Uterus (tissue), 2 donors: ENCODE measurements around the gene MLLT11.

Experiments used
- POLR2A ChIP-seq, 2 donors: fragments of 450-650 bp; IDR thresholded peaks; one replicate each; pipeline ENCODE4 v1.6.1; 2016; ENCODE audit warnings: antibody characterized with exemption in 2 of 2, mild to moderate bottlenecking in 1 of 2, moderate library complexity in 1 of 2
- TF ChIP-seq, protein P1 (sequence below), 4 experiments: fragments of 200-600 bp in 2 of 4; fragments of 450-650 bp in 2 of 4; sonication (generic) in 2 of 4; IDR thresholded peaks; one replicate each; pipeline ENCODE4 v1.5.1; 2016 to 2019; ENCODE audit warnings: antibody characterized with exemption in 4 of 4, mild to moderate bottlenecking in 2 of 4, moderate library complexity in 1 of 4

DNA sequence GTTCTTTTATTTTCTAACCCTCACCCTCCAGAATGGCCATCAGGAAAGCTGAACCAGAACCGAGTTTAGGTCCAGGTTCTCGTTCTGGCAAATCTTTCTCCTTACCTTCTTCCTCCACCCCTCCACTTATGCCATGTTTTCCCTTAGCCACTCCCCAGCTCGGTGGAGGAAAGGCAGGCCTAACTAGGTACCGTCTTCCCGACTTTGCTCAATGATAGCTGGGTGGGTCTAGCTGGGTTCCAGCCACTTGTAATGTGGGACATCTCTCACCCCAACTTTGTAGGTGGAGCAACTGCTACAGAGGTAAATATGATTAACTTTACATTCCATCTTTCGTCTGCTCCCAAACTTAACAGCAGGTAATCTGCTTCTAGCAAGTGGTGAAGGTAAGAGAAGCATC lies 23.2 kb upstream of the MLLT11 start:
- TF ChIP-seq POLR2A (IDR thresholded peaks at IDR 0.05), result no peak
- TF ChIP-seq, protein P1, sequence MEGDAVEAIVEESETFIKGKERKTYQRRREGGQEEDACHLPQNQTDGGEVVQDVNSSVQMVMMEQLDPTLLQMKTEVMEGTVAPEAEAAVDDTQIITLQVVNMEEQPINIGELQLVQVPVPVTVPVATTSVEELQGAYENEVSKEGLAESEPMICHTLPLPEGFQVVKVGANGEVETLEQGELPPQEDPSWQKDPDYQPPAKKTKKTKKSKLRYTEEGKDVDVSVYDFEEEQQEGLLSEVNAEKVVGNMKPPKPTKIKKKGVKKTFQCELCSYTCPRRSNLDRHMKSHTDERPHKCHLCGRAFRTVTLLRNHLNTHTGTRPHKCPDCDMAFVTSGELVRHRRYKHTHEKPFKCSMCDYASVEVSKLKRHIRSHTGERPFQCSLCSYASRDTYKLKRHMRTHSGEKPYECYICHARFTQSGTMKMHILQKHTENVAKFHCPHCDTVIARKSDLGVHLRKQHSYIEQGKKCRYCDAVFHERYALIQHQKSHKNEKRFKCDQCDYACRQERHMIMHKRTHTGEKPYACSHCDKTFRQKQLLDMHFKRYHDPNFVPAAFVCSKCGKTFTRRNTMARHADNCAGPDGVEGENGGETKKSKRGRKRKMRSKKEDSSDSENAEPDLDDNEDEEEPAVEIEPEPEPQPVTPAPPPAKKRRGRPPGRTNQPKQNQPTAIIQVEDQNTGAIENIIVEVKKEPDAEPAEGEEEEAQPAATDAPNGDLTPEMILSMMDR (IDR thresholded peaks at IDR 0.05), result no peak
